Endometrium (tissue), 2 donors: ENCODE measurements around the gene GGA1.

Experiments used
- FAIRE-seq: peaks from 2 replicates; lab custom pipeline; 2012; peaks lifted over from hg19 to GRCh38; lab: Jason Lieb, UNC
- donor health status: control.
- donor health status: control.

The GGA1 gene

GRCh38 chr22:37608477-37609239 lies at the start of gene GGA1:
Gene GGA1 (plus strand): TSS chr22:37608834. CDS start chr22:37608861, 27 bp downstream.
- FAIRE-seq, result peak; percentile 43

GRCh38 chr22:37559521-37559900 lies 49.1 kb upstream of the GGA1 start:
- no peak for FAIRE-seq

GRCh38 chr22:37559901-37560607 lies 48.6 kb upstream of the GGA1 start, which contains the start of gene CDC42EP1:
Gene CDC42EP1 (plus strand): TSS chr22:37560480. CDS start chr22:37566350, 5,870 bp downstream.
- no peak for FAIRE-seq

GRCh38 chr22:37560608-37561211 lies 47.9 kb upstream of the GGA1 start:
- no peak for FAIRE-seq

- no peak for FAIRE-seq
Observed at GRCh38 chr22:37561212-37562048, 47.2 kb upstream of the GGA1 start.

- no peak for FAIRE-seq
Observed at GRCh38 chr22:37562049-37562875, 46.4 kb upstream of the GGA1 start.

GRCh38 chr22:37563153-37564081 lies 45.2 kb upstream of the GGA1 start:
- no peak for FAIRE-seq

- FAIRE-seq, result no peak
Observed at GRCh38 chr22:37564111-37564711, 44.4 kb upstream of the GGA1 start.

GRCh38 chr22:37565830-37566229 lies 42.8 kb upstream of the GGA1 start:
- no peak for FAIRE-seq

GRCh38 chr22:37566329-37566837 lies 42.3 kb upstream of the GGA1 start:
- no peak for FAIRE-seq

GRCh38 chr22:37566903-37567798 lies 41.5 kb upstream of the GGA1 start:
- FAIRE-seq, result no peak

- FAIRE-seq, result no peak
Observed at GRCh38 chr22:37568012-37568411, 40.6 kb upstream of the GGA1 start.

GRCh38 chr22:37568448-37569008 lies 40.1 kb upstream of the GGA1 start:
- FAIRE-seq, result no peak

GRCh38 chr22:37569009-37569920 lies 39.4 kb upstream of the GGA1 start:
- no peak for FAIRE-seq

- no peak for FAIRE-seq
Observed at GRCh38 chr22:37569921-37570660, 38.5 kb upstream of the GGA1 start.

- FAIRE-seq, result no peak
Observed at GRCh38 chr22:37570661-37570976, 38.0 kb upstream of the GGA1 start.
